Caki2 (cell line): ENCODE measurements around the gene SUMF2. TPM values are rescaled to one million over a fixed set of nuclear protein-coding genes. Genes with fewer than 3 reads are reported as not detected.
"Not testable (repeated sequence)": the region's sequence is repeated elsewhere in the genome, so short reads cannot be mapped to it uniquely, and the experiment has no call there.

Source experiments
- DNase-seq: peaks from one replicate; pipeline ENCODE4 v3.0.0-alpha.2; 2015; ENCODE audit warnings: low read depth
- in situ Hi-C: cut with HindIII; loops from 2 replicates; pipeline ENCODE4 v1.10.0; 2016; ENCODE audit warnings: low sequenced_read_pairs, low pct_unique_long_range_greater_than_20kb, mixed read lengths
- total RNA-seq: library from RNA; depleted of rRNA; stranded (reverse); fragments of >200 nt; shearing (Covaris generic); gene quantifications from 2 replicates; pipeline ENCODE4 v1.2.3, GENCODE V29; 2014; ENCODE audit warnings: low replicate concordance; rRNA removed

SUMF2 gene
- 239 and 292 TPM in 2 replicates for total RNA-seq

DNA sequence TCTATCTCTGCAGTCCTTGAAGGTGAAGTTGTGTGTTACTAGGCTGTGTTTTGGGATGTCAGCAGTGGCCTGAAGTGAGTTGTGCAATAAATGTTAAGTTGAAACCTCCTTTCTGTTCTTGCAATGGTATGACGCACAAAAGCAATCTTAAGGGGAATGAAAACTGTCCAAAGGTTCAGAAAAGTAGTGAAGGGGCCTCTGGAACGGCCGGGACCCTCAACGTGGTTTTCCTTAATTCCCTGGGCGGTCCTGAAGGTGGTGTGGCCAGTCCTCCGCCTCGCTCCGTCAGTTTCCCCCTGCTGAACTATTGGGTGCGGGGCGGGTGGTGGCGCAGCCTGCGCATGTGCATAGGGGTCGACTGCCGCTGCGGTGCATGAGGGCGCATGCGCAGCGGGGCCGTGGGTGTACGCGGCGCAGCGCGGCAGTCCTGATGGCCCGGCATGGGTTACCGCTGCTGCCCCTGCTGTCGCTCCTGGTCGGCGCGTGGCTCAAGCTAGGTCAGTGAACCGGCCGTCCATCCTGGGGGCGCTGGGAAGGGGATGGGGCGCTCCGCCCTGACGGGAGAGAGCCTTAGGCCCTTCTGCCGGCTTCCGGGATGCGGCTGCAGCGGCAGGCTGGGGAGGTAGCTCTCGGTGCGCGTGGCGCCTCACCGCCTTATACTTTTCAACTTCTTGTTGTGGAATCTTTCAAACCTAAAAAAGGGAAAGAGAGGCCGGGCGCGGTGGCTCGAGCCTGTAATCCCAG is at the start of gene SUMF2:
Gene SUMF2 (plus strand): TSS at position 405 of the 744 bp plus-strand sequence. CDS start 26 bp downstream, at position 431.
- DNase-seq: peak; percentile 91
- in situ Hi-C loops: no loop called here

DNA sequence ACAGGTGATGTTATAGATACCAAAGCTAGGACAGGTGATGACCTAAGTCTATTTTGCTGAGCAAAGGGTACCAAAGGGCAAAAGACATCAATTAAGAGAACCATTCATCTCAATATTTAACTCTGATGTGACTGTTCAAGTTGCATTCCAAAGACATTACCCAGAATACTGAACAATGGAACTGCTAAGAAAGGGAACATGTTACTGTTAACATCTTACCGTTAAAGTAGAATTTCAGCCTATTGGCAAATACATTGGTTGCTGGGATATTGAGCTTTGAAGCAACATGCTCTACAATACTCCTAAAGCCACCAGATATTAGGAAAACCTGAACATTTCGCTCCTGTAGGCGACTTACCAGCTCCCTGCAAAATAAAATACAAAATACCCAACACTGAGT is 47.1 kb upstream of the SUMF2 start:
- in situ Hi-C loops, DNase-seq: not testable (repeated sequence)

- no peak for DNase-seq
- in situ Hi-C loops: no loop called here
Observed at GRCh38 chr7:56019501-56019900, 44.6 kb upstream of the SUMF2 start.

DNA sequence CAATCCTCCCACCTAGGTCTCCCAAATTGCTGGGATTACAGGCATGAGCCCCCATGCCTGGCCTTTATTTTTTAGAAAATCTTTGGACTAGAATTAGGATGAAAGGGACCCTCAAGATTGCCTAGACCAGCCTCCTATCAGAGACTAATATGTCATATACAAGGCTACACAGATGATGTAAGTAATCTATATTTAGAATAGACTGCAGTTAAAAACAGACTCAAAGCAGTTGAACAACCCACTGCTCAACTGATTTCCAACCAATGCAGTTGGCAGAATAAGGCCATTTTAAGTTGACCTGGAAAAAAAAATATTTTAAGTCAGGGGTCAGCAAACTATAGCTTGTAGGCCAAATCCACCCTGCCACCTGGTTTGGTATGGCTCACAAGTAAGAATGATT is 40.6 kb upstream of the SUMF2 start:
- in situ Hi-C loops: no loop called here
- no peak for DNase-seq

DNA sequence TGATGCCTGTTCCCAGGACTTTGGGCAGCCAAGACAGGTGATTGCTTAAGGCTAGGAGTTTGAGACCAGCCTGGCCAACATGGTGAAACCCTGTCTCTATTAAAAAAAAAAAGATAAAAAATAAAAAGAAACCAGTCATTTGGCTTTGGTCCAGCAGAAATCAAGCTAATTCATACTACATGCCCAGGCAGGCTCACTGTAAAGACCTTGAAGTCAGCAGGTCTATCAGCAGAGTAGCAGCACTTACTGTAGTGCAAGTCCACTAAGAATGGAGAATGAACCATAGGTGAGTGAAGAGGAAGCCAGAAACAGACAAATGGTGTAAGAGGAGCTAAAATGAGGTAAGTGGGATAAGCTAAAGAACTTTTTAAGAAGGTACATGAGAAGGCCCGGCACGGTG is 37.5 kb upstream of the SUMF2 start:
- in situ Hi-C loops: no loop called here

DNA sequence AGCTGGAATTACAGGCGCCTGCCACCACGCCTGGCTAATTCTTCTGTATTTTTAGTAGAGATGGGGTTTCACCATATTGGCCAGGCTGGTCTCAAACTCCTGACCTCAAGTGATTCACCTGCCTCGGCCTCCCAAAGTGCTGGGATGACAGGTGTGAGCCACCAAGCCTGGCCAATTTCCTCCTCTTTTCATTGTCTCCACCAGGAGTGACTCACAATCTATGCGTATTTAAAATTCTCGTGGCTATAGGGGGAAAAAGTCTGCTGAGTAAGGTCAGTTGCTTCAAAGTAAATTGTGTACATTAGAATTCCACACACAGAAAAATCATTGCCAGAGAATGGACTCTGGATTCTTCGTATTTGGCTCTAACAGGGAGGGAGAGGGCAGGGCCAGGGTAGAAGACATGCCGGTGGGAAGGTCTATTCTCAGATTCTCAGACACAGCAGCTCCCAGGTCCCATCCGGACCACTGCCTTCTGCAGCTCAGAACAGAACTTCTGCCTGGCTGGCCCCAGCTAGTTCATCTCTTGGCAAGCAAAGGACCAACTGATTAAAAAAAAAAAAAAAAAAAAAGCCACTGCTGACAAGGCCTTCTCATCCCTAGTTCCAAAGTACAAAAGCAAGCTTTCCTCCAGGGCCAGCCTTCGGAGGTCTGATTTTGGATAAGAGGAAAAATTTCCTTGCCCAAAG is 35.0 kb upstream of the SUMF2 start:
- peak; percentile 56 for DNase-seq
- in situ Hi-C loops: no loop called here

More for the DNA sequence above, 37.5 kb upstream of the SUMF2 start:
- DNase-seq: no peak

DNA sequence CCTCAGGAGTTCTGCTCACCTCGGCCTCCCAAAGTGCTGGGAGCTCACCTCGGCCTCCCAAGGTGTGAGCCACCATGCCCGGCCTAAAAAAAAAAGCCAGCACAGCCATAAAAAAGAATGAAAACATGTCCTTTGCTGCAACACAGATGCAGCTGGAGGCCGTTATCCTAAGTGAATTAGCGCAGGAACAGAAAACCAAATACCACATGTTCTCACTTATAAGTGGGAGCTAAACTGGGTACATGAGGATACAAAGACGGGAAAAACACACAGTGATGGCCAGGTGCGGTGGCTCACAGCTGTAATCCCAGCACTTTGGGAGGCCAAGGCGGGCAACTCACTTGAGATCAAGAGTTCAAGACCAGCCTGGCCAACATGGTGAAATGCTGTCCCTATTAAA is 33.7 kb upstream of the SUMF2 start:
- in situ Hi-C loops: no loop called here
- DNase-seq: no peak

- in situ Hi-C loops, DNase-seq: not testable (repeated sequence)
Observed at GRCh38 chr7:56031556-56031955, 32.5 kb upstream of the SUMF2 start.

- in situ Hi-C loops, DNase-seq: not testable (repeated sequence)
Observed at GRCh38 chr7:56032578-56032977, 31.5 kb upstream of the SUMF2 start.

GRCh38 chr7:56033671-56034432 is 30.2 kb upstream of the SUMF2 start:
- DNase-seq: peak; percentile 94
- in situ Hi-C loops: no loop called here

GRCh38 chr7:56040730-56041129 is 23.4 kb upstream of the SUMF2 start:
- in situ Hi-C loops: no loop called here
- DNase-seq: peak; percentile 77

GRCh38 chr7:56045758-56046157 is 18.3 kb upstream of the SUMF2 start:
- in situ Hi-C loops, DNase-seq: not testable (repeated sequence)

- peak; percentile 95 for DNase-seq
- in situ Hi-C loops: no loop called here
Observed at GRCh38 chr7:56046721-56047445, 17.2 kb upstream of the SUMF2 start.

DNA sequence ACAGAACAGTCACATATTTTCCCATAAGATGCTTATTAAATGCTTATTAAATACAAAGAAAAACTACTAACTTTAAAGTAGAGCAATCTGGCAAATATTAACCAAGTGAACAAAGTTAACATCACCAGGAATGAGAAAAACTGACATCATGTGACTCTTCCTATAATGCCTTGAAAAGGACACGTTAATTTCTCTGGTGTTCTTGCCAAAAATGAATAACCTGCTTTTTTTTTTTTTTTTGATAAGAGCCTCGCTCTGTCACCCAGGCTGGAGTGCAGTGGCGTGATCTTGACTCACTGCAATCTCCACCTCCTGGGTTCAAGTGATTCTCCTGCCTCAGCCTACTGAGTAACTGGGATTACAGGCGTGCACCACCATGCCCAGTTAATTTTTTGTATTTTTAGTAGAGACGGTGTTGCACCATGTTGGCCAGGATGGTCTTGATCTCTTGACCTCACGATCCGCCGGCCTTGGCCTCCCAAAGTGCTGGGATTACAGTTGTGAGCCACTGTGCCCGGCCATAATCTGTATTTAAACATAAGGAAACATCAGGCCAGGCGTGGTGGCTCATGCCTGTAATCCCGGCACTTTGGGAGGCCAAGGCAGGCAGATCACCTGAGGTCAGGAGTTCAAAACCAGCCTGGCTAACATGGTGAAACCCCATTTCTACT is 16.5 kb upstream of the SUMF2 start:
- in situ Hi-C loops: not testable (repeated sequence)
- peak; percentile 90 for DNase-seq

DNA sequence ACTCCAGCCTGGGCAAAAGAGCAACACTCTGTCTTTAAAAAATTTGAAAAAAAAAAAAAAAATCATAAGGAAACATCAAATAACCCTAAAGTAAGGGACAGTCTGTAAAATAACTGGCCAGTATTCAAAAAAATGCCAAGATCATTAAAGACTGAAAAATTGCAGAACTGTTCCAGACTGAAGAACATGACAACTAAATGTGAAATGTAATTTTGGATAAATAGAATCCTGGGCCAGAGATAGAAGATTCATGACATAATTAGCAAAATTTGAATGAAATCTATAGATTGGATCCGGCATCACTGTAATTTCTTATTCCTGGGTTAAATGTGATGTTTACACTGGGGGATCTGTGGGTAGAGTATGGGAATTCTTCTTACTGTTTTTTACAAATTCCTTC is 15.8 kb upstream of the SUMF2 start:
- DNase-seq: no peak
- in situ Hi-C loops: no loop called here

GRCh38 chr7:56048763-56049162 is 15.3 kb upstream of the SUMF2 start:
- in situ Hi-C loops: not testable (repeated sequence)
- DNase-seq: peak; percentile 77

- DNase-seq: no peak
- in situ Hi-C loops: no loop called here
Observed at GRCh38 chr7:56051053-56051338, 13.1 kb upstream of the SUMF2 start.
